ENCODE data around the gene PHF2. TPM values are rescaled to one million over a fixed set of nuclear protein-coding genes. Genes with fewer than 3 reads are reported as not detected.

PHF2 gene
- total RNA-seq, 1 experiment from 2014 or later = 17.4 TPM

DNA sequence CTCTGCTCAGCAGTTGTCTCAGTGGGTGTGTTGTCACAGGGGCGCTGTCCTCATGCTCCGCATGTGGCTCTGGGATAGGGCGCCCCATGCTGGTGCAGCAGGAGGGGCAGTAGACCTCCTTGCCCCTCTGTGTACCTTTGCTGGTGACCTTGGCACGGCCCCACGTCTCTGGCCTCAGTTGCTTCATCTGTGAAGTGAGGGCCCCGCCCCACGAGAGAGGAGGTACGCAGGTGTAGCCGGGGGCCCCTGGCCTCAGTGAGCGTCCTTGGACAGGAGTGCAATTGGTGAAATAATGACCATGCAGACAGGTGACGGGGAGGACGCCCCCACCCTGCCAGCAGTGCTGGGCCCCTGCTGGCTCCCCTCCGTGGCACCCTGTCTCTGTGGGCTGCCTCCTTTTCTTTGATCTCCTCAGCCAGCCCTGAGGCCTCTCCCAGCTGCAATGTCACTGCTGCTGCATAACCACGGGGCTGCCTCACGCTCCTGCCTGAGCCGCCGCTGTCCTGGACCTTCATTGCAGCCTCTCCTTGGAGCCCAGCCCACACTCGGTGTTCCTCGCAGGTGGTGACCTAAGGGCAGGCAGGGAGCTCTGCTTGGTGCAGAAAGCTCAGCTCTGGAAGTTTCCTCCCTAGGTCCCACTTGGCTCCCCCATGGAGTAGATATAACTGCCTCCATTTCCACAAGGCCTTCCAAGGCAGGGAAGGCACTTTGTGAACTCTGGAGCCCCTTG, 57.3 kb downstream of the PHF2 start:
- H3K9ac ChIP-seq (ENCODE audit: extremely low read depth, insufficient read length, low read length) = no peak overlapping the region
- H4K5ac ChIP-seq (ENCODE audit: insufficient read length, low read depth, low read length) = no peak overlapping the region
- H2AK5ac ChIP-seq (ENCODE audit: insufficient read length, low read length) = no peak overlapping the region
- H2AFZ ChIP-seq (ENCODE audit: low read length) = no peak overlapping the region
- no peak overlapping the region for H3K27ac ChIP-seq (ENCODE audit: insufficient read length, low read depth, low read length)
- no peak overlapping the region for H2BK12ac ChIP-seq (ENCODE audit: insufficient read length, low read depth, low read length)
- H3K79me2 ChIP-seq (ENCODE audit: insufficient read depth, low read length) = no peaks in the 10 kb centered on the region
- DNase-seq = peak; percentile 23
- no peak overlapping the region for H2BK20ac ChIP-seq (ENCODE audit: low read depth, low read length, poor library complexity, severe bottlenecking)
- H3K4me3 Mint-ChIP-seq = no peak overlapping the region
- no peaks in the 10 kb centered on the region for H3K23me2 ChIP-seq (ENCODE audit: insufficient read length, low read depth, low read length, poor library complexity, severe bottlenecking)
- H3K79me1 ChIP-seq (ENCODE audit: insufficient read depth, low read depth, low read length, poor library complexity, severe bottlenecking) = no peaks in the 10 kb centered on the region
- no peaks in the 10 kb centered on the region for H3K4me1 ChIP-seq (ENCODE audit: insufficient read depth, low read length)
- no peaks in the 10 kb centered on the region for H3K9me3 ChIP-seq (ENCODE audit: control insufficient read depth, low read depth, low read length)
- no peak overlapping the region for H2BK120ac ChIP-seq (ENCODE audit: low read depth, low read length, poor library complexity, severe bottlenecking)
- H4K91ac ChIP-seq (ENCODE audit: insufficient read length, low read depth, low read length) = no peak overlapping the region
- H3K27me3 Mint-ChIP-seq (ENCODE audit: low read depth) = no peaks in the 10 kb centered on the region
- H3K9me3 Mint-ChIP-seq = peaks cover 14 to 15% of the 10 kb centered on the region in 2 experiments
- no peak overlapping the region for H4K8ac ChIP-seq (replicated peaks; ENCODE audit: insufficient read length, low read depth, low read length)
- no peak overlapping the region for H3K27ac Mint-ChIP-seq
- H3K4ac ChIP-seq (ENCODE audit: low read depth, low read length) = no peak overlapping the region
- no peaks in the 10 kb centered on the region for H3K27me3 ChIP-seq (ENCODE audit: insufficient read depth, low read length)
- H3K4me1 Mint-ChIP-seq = peaks cover 0 to 4% of the 10 kb centered on the region in 2 experiments; a peak in 2 of 4 replicates
- H3K23ac ChIP-seq (ENCODE audit: insufficient read length, low read depth, low read length) = no peak overlapping the region
- no peak overlapping the region for H2BK15ac ChIP-seq (ENCODE audit: low read depth, low read length)
- no peak overlapping the region for H3K56ac ChIP-seq (ENCODE audit: insufficient read length, low read depth, low read length)
- no peak for TF ChIP-seq CTCF (conservative IDR thresholded peaks at IDR 0.05)
- H2BK5ac ChIP-seq (ENCODE audit: insufficient read length, low read length) = no peak overlapping the region
- no peak overlapping the region for H3K18ac ChIP-seq (ENCODE audit: insufficient read length, low read depth, low read length)
- H3K14ac ChIP-seq (ENCODE audit: insufficient read depth, low read length) = no peak overlapping the region
- peaks cover 28 to 40% (median 33%) of the 10 kb centered on the region in 3 experiments for H3K36me3 Mint-ChIP-seq (ENCODE audit: insufficient read depth in 1 of 3, low read depth in 3 of 3)
- H3K4me2 ChIP-seq (ENCODE audit: insufficient read depth, insufficient read length, low read length) = no peak overlapping the region
- H3T11ph ChIP-seq (ENCODE audit: low read length) = no peak overlapping the region
- no CpG with 5 or more reads among the region's 19 CpGs for WGBS (ENCODE audit: extremely low coverage, insufficient read length, low lambda C conversion rate)
- H4K20me1 ChIP-seq (ENCODE audit: control insufficient read depth, insufficient read depth, insufficient read length) = no peaks in the 10 kb centered on the region

All from H9 (cell line).